DND-41 (cell line): Measurements from ENCODE around the gene KCND1.

Source experiments
- EZH2 ChIP-seq: IDR thresholded peaks from 3 replicates; pipeline ENCODE4 v1.6.1; 2012; ENCODE audit warnings: borderline replicate concordance, low read depth, mild to moderate bottlenecking, moderate library complexity, low read length, inconsistent platforms; ENCODE audit not compliant: severe bottlenecking
- TF ChIP-seq, protein P1 (sequence below): IDR thresholded peaks from 2 replicates; pipeline ENCODE4 v1.5.1; 2012; ENCODE audit warnings: borderline replicate concordance, low read length, moderate library complexity, mild to moderate bottlenecking; ENCODE audit not compliant: poor library complexity, severe bottlenecking; ENCODE audit errors: extremely low read depth

DNA sequence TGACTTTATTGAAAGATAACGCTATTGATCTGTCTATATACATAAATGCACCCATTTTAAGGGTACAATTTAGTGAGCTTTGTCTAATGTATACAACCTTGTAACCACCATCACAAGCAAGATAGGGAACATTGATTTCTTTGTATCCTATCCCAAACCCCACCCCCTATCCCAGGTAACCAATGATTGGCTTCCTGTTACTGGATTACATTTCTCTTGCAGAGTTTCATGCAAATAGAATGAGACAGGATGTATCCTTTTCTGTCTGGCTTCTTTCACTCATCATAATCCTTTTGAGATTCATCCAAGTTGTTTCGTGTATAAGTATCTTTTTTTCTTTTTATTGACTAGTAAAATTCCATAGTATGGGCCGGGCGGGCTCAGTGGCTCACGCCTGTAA, 32.1 kb upstream of the KCND1 start:
- TF ChIP-seq, protein P1, sequence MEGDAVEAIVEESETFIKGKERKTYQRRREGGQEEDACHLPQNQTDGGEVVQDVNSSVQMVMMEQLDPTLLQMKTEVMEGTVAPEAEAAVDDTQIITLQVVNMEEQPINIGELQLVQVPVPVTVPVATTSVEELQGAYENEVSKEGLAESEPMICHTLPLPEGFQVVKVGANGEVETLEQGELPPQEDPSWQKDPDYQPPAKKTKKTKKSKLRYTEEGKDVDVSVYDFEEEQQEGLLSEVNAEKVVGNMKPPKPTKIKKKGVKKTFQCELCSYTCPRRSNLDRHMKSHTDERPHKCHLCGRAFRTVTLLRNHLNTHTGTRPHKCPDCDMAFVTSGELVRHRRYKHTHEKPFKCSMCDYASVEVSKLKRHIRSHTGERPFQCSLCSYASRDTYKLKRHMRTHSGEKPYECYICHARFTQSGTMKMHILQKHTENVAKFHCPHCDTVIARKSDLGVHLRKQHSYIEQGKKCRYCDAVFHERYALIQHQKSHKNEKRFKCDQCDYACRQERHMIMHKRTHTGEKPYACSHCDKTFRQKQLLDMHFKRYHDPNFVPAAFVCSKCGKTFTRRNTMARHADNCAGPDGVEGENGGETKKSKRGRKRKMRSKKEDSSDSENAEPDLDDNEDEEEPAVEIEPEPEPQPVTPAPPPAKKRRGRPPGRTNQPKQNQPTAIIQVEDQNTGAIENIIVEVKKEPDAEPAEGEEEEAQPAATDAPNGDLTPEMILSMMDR = no peak
- no peak for TF ChIP-seq EZH2
